ENCODE results near the gene DAB1. TPM values are rescaled to one million over a fixed set of nuclear protein-coding genes. Genes with fewer than 3 reads are reported as not detected.

DAB1 gene
- polyA plus RNA-seq, 3 donors: not detected

DNA sequence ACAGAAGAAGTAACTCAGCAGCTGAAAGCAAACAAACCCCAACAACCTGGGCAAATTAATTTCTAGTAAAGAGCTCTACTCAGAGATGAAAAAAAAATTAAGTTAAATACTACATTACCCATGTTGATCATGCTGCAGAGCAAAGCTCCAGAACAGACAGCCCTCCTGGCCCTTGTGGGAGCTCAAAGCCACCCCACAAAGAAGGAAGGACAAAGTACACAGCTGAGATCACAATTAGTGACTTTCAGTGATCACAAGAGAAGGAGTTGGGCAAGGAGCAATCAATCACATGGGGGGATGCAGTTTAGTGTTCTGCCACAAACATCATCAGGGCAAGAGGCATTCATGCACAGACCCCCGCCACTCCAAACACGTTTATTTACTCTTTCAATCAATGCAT is 114.2 kb downstream of the DAB1 start:
- Histone ChIP-seq H2AFZ (ENCODE audit: insufficient read depth, low read depth, low read length, poor library complexity, severe bottlenecking) (no peak overlapping the region), H3K9me3 (replicated peaks in 1 of 2; ENCODE audit: control insufficient read depth in 1 of 2, insufficient read depth in 1 of 2, low read length in 2 of 2) (peaks cover 0 to 4% of the 10 kb centered on the region in 2 donors), H3K9ac (ENCODE audit: insufficient read depth, low read length, poor library complexity, severe bottlenecking) (no peak overlapping the region), H3K27ac (ENCODE audit: low read depth in 1 of 2, low read length in 2 of 2) (no peak overlapping the region), H3K79me2 (ENCODE audit: insufficient read depth, low read length) (no peaks in the 10 kb centered on the region), H4K20me1 (ENCODE audit: insufficient read depth, low read length) (no peaks in the 10 kb centered on the region), H3K4me1 (ENCODE audit: control insufficient read depth in 1 of 2, insufficient read depth in 2 of 2, low read length in 2 of 2) (no peaks in the 10 kb centered on the region), H3K4me2 (replicated peaks; ENCODE audit: extremely low read depth, low read length, poor library complexity, severe bottlenecking) (no peak overlapping the region), H3K4me3 (replicated peaks in 1 of 3; ENCODE audit: low read depth in 2 of 3, low read length in 3 of 3) (no peak overlapping the region), H3K27me3 (ENCODE audit: control insufficient read depth in 2 of 2, insufficient read depth in 2 of 2, low read length in 2 of 2) (no peaks in the 10 kb centered on the region), H3K36me3 (replicated peaks in 1 of 2; ENCODE audit: control insufficient read depth in 1 of 2, insufficient read depth in 2 of 2, low read length in 2 of 2) (no peaks in the 10 kb centered on the region)
- Mint-ChIP-seq H3K4me3 (no peak overlapping the region), H3K27me3 (ENCODE audit: low read depth in 3 of 3) (peaks cover 0 to 2% (median 2%) of the 10 kb centered on the region in 3 donors), H3K9me3 (peaks cover 3 to 13% (median 8%) of the 10 kb centered on the region in 7 donors), H3K36me3 (no peaks in the 10 kb centered on the region), H3K27ac (no peak overlapping the region), H3K4me1 (no peaks in the 10 kb centered on the region)
- intact Hi-C loops (cut with micrococcal nuclease): no loop called here
- TF ChIP-seq, protein P1, sequence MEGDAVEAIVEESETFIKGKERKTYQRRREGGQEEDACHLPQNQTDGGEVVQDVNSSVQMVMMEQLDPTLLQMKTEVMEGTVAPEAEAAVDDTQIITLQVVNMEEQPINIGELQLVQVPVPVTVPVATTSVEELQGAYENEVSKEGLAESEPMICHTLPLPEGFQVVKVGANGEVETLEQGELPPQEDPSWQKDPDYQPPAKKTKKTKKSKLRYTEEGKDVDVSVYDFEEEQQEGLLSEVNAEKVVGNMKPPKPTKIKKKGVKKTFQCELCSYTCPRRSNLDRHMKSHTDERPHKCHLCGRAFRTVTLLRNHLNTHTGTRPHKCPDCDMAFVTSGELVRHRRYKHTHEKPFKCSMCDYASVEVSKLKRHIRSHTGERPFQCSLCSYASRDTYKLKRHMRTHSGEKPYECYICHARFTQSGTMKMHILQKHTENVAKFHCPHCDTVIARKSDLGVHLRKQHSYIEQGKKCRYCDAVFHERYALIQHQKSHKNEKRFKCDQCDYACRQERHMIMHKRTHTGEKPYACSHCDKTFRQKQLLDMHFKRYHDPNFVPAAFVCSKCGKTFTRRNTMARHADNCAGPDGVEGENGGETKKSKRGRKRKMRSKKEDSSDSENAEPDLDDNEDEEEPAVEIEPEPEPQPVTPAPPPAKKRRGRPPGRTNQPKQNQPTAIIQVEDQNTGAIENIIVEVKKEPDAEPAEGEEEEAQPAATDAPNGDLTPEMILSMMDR (IDR thresholded peaks at IDR 0.05): no peak
- whole genome bisulfite sequencing (ENCODE audit: insufficient coverage): no CpG with 5 or more reads among the region's 2 CpGs
- no peak for DNase-seq

DNA sequence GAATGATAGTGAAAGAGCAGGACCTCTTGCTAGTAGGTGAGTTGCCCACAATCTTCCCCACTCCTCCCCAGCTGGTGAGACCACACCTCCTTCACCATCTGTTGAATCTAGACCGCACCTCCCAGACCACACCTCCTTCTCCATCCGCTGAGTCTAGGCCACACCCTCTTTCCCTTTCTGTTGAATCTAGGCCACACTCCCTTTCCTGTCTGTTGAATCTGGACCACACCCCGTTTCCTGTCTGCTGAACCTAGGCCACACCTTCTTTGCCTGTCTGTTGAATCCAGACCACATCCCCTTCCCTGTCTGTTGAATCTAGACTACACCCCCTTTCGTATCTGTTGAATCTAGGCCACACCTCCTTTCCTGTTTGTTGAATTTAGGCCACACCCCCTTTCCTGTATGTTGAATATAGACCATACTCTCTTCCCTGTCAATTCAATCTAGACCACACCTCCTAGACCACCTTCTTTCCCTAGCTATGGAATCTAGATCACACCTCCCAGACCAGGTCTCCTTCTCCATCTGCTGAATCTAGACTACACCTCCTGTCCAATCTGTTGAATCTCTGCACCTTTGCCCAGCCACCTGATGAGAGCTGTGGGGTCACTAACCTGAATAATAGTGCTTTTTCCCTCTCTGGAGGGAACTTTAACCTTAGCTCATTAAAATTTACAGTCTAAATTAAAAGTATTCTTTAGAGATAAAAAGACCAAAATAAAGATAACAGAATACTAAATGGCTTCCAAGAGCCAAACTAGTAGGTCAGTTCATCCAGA is 116.3 kb downstream of the DAB1 start:
- no peak for DNase-seq
- Mint-ChIP-seq H3K36me3 (no peaks in the 10 kb centered on the region), H3K27ac (no peak overlapping the region), H3K4me3 (no peak overlapping the region), H3K4me1 (no peaks in the 10 kb centered on the region), H3K9me3 (peaks cover 5 to 14% (median 8%) of the 10 kb centered on the region in 7 donors), H3K27me3 (ENCODE audit: low read depth in 3 of 3) (peaks cover 0 to 2% (median 0%) of the 10 kb centered on the region in 3 donors)
- H3K4me2 ChIP-seq (replicated peaks; ENCODE audit: extremely low read depth, low read length, poor library complexity, severe bottlenecking): no peak overlapping the region
- H3K27me3 ChIP-seq (ENCODE audit: control insufficient read depth in 2 of 2, insufficient read depth in 2 of 2, low read length in 2 of 2): no peaks in the 10 kb centered on the region
- intact Hi-C loops (cut with micrococcal nuclease): no loop called here
- H4K20me1 ChIP-seq (ENCODE audit: insufficient read depth, low read length): no peaks in the 10 kb centered on the region
- H3K36me3 ChIP-seq (replicated peaks in 1 of 2; ENCODE audit: control insufficient read depth in 1 of 2, insufficient read depth in 2 of 2, low read length in 2 of 2): no peaks in the 10 kb centered on the region
- TF ChIP-seq, protein P1 (IDR thresholded peaks at IDR 0.05): no peak
- H3K9me3 ChIP-seq (replicated peaks in 1 of 2; ENCODE audit: control insufficient read depth in 1 of 2, insufficient read depth in 1 of 2, low read length in 2 of 2): peaks cover 0 to 4% of the 10 kb centered on the region in 2 donors
- no peak overlapping the region for H2AFZ ChIP-seq (ENCODE audit: insufficient read depth, low read depth, low read length, poor library complexity, severe bottlenecking)
- H3K4me3 ChIP-seq (replicated peaks in 1 of 3; ENCODE audit: low read depth in 2 of 3, low read length in 3 of 3): no peak overlapping the region
- 56% methylated on average over 4 of the region's 4 CpGs for WGBS (ENCODE audit: insufficient coverage)
- no peaks in the 10 kb centered on the region for H3K4me1 ChIP-seq (ENCODE audit: control insufficient read depth in 1 of 2, insufficient read depth in 2 of 2, low read length in 2 of 2)
- no peak overlapping the region for H3K9ac ChIP-seq (ENCODE audit: insufficient read depth, low read length, poor library complexity, severe bottlenecking)
- no peaks in the 10 kb centered on the region for H3K79me2 ChIP-seq (ENCODE audit: insufficient read depth, low read length)
- H3K27ac ChIP-seq (ENCODE audit: low read depth in 1 of 2, low read length in 2 of 2): no peak overlapping the region

Measured in CD14-positive monocyte (primary cell).